H9 (cell line): Measurements from ENCODE around the gene GLB1L. TPM values are rescaled to one million over a fixed set of nuclear protein-coding genes. Genes with fewer than 3 reads are reported as not detected.

Experiments used
- DNase-seq: peaks from one replicate; pipeline ENCODE4 v3.0.0-alpha.2; 2017
- H2AFZ ChIP-seq: one replicate; pipeline ENCODE4 v1.6.1; 2013; ENCODE audit warnings: mild to moderate bottlenecking, low read length, control low read depth, moderate library complexity
- H2AK5ac ChIP-seq: 2 replicates; pipeline ENCODE4 v1.6.1; 2013; ENCODE audit warnings: low read length, control low read depth, mixed read lengths; ENCODE audit not compliant: insufficient read length
- H2BK120ac ChIP-seq: one replicate; pipeline ENCODE4 v1.6.1; 2013; ENCODE audit warnings: low read depth, mild to moderate bottlenecking, low read length, control low read depth, inconsistent platforms; ENCODE audit not compliant: poor library complexity, severe bottlenecking
- H2BK12ac ChIP-seq: 2 replicates; pipeline ENCODE4 v1.6.1; 2013; ENCODE audit warnings: low read length, control low read depth, mixed read lengths, low read depth; ENCODE audit not compliant: insufficient read length
- H2BK15ac ChIP-seq: 2 replicates; pipeline ENCODE4 v1.6.1; 2013; ENCODE audit warnings: low read depth, low read length, control low read depth
- H2BK20ac ChIP-seq: one replicate; pipeline ENCODE4 v1.6.1; 2013; ENCODE audit warnings: low read depth, mild to moderate bottlenecking, low read length, control low read depth, inconsistent platforms; ENCODE audit not compliant: poor library complexity, severe bottlenecking
- H2BK5ac ChIP-seq: 2 replicates; pipeline ENCODE4 v1.6.1; 2013; ENCODE audit warnings: low read length, control low read depth, mixed read lengths; ENCODE audit not compliant: insufficient read length
- H3K14ac ChIP-seq: 2 replicates; pipeline ENCODE4 v1.6.1; 2013; ENCODE audit warnings: low read length, control low read depth; ENCODE audit not compliant: insufficient read depth
- H3K18ac ChIP-seq: 2 replicates; pipeline ENCODE4 v1.6.1; 2013; ENCODE audit warnings: low read depth, mild to moderate bottlenecking, mixed read lengths, low read length, control low read depth; ENCODE audit not compliant: insufficient read length
- H3K23ac ChIP-seq: 2 replicates; pipeline ENCODE4 v1.6.1; 2013; ENCODE audit warnings: low read length, control low read depth, mixed read lengths, low read depth; ENCODE audit not compliant: insufficient read length
- H3K23me2 ChIP-seq: 2 replicates; pipeline ENCODE4 v1.6.1; 2013; ENCODE audit warnings: low read depth, mild to moderate bottlenecking, mixed read lengths, low read length, control low read depth; ENCODE audit not compliant: insufficient read length, poor library complexity, severe bottlenecking
- H3K27ac ChIP-seq: 2 replicates; pipeline ENCODE4 v1.5.1; 2013; ENCODE audit warnings: low read length, control low read depth, mixed read lengths, low read depth; ENCODE audit not compliant: insufficient read length
- H3K27me3 ChIP-seq: 2 replicates; pipeline ENCODE4 v1.6.1; 2013; ENCODE audit warnings: low read length, control low read depth, inconsistent platforms; ENCODE audit not compliant: insufficient read depth
- H3K4ac ChIP-seq: 2 replicates; pipeline ENCODE4 v1.6.1; 2013; ENCODE audit warnings: low read depth, mild to moderate bottlenecking, control low read depth, inconsistent platforms, low read length, moderate library complexity
- H3K4me1 ChIP-seq: 2 replicates; pipeline ENCODE4 v1.6.1; 2013; ENCODE audit warnings: low read length, control low read depth, inconsistent platforms; ENCODE audit not compliant: insufficient read depth
- H3K4me2 ChIP-seq: 2 replicates; pipeline ENCODE4 v1.6.1; 2013; ENCODE audit warnings: low read length, control low read depth, mixed read lengths; ENCODE audit not compliant: insufficient read length, insufficient read depth
- H3K56ac ChIP-seq: 2 replicates; pipeline ENCODE4 v1.6.1; 2013; ENCODE audit warnings: low read depth, mild to moderate bottlenecking, mixed read lengths, low read length, control low read depth; ENCODE audit not compliant: insufficient read length
- H3K79me1 ChIP-seq: 2 replicates; pipeline ENCODE4 v1.6.1; 2013; ENCODE audit warnings: low read depth, mild to moderate bottlenecking, moderate library complexity, low read length, control low read depth, inconsistent platforms; ENCODE audit not compliant: insufficient read depth, poor library complexity, severe bottlenecking
- H3K79me2 ChIP-seq: 2 replicates; pipeline ENCODE4 v1.6.1; 2013; ENCODE audit warnings: low read length, control low read depth, inconsistent platforms; ENCODE audit not compliant: insufficient read depth
- H3K9ac ChIP-seq: 2 replicates; pipeline ENCODE4 v1.6.1; 2013; ENCODE audit warnings: low read length, control low read depth, mixed read lengths; ENCODE audit not compliant: insufficient read length; ENCODE audit errors: extremely low read depth
- H3K9me3 ChIP-seq: one replicate; pipeline ENCODE4 v1.6.1; 2013; ENCODE audit warnings: low read depth, low read length, inconsistent platforms; ENCODE audit not compliant: control insufficient read depth
- H3T11ph ChIP-seq: one replicate; pipeline ENCODE4 v1.6.1; 2013; ENCODE audit warnings: mild to moderate bottlenecking, low read length, control low read depth, inconsistent platforms
- H4K20me1 ChIP-seq: one replicate; pipeline ENCODE4 v1.6.1; 2013; ENCODE audit not compliant: control insufficient read depth, insufficient read length, insufficient read depth
- H4K5ac ChIP-seq: 2 replicates; pipeline ENCODE4 v1.6.1; 2013; ENCODE audit warnings: low read depth, mild to moderate bottlenecking, mixed read lengths, low read length, control low read depth; ENCODE audit not compliant: insufficient read length
- H4K8ac ChIP-seq: replicated peaks from 2 replicates; pipeline ENCODE4 v1.6.1; 2013; ENCODE audit warnings: low read length, control low read depth, mixed read lengths, low read depth; ENCODE audit not compliant: insufficient read length
- H4K91ac ChIP-seq: 2 replicates; pipeline ENCODE4 v1.6.1; 2013; ENCODE audit warnings: low read depth, mild to moderate bottlenecking, moderate library complexity, mixed read lengths, low read length, control low read depth; ENCODE audit not compliant: insufficient read length
- H3K27ac Mint-ChIP-seq, 3 experiments: 2 replicates in 2 of 3; 3 replicates in 1 of 3; pipeline ENCODE4 v1.8.0; 2020 to 2021; ENCODE audit warnings: mixed read lengths in 3 of 3, mild to moderate bottlenecking in 1 of 3, moderate library complexity in 1 of 3
- H3K27me3 Mint-ChIP-seq: 2 replicates; pipeline ENCODE4 v1.8.0; 2021; ENCODE audit warnings: low read depth, mild to moderate bottlenecking, moderate library complexity, mixed read lengths
- H3K36me3 Mint-ChIP-seq, 3 experiments: 2 replicates in 2 of 3; 3 replicates in 1 of 3; pipeline ENCODE4 v1.8.0; 2020 to 2021; ENCODE audit warnings: low read depth in 3 of 3, mixed read lengths in 3 of 3; ENCODE audit not compliant: insufficient read depth in 1 of 3
- H3K4me1 Mint-ChIP-seq, 2 experiments: 2 replicates each; pipeline ENCODE4 v1.8.0; 2020; ENCODE audit warnings: mixed read lengths in 2 of 2
- H3K4me3 Mint-ChIP-seq, 2 experiments: 2 replicates in 1 of 2; 3 replicates in 1 of 2; pipeline ENCODE4 v1.8.0; 2020 to 2021; ENCODE audit warnings: mild to moderate bottlenecking in 2 of 2, mixed read lengths in 2 of 2, moderate library complexity in 1 of 2
- H3K9me3 Mint-ChIP-seq, 2 experiments: 2 replicates in 1 of 2; 3 replicates in 1 of 2; pipeline ENCODE4 v1.8.0; 2020; ENCODE audit warnings: mild to moderate bottlenecking in 2 of 2, mixed read lengths in 2 of 2, moderate library complexity in 1 of 2
- WGBS: extraction: QIAGEN DNeasy Blood & Tissue Kit; methylation state at CpG from one replicate; pipeline ENCODE4 v1.1.7; 2013; ENCODE audit warnings: missing lambda C conversion rate, low lambda C conversion rate, mixed read lengths; ENCODE audit not compliant: insufficient read length; ENCODE audit errors: extremely low coverage; 5-methylcytosine and 5-hydroxymethylcytosine counted together
- total RNA-seq: library from RNA; stranded (reverse); gene quantifications from 2 replicates; pipeline ENCODE4 v1.2.1, GENCODE V29; 2021
- TF ChIP-seq, protein P1 (sequence below): fragments of 200-600 bp; sonication (generic); conservative IDR thresholded peaks from 3 replicates; pipeline ENCODE4 v1.8.0; 2021; ENCODE audit warnings: antibody characterized with exemption, mild to moderate bottlenecking

GLB1L gene
- total RNA-seq, 1 experiment from 2014 or later: 6.5 TPM

DNA sequence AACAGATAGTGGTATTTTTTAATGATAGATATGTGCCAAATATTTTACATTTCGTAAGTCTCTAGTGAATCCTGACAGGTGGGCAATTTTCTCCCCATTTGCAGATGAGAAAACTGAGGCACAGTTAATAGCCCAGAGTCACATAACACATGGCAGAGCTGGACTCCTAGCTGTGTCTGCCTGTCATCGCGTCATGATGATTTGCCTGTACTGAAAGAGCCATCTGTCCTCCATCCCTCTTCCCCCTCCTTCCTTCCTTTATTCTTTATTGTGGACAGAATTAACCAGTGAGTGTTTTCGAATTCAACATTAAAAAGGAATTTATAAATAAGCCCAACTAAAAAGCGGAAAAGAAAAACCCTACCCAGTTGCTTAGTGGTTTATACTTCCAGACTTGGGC, 37.1 kb upstream of the GLB1L start:
- H3K56ac ChIP-seq: no peak overlapping the region

More for the DNA sequence above, 37.1 kb upstream of the GLB1L start:
- H3K14ac ChIP-seq: no peak overlapping the region
- H2BK15ac ChIP-seq: no peak overlapping the region
- whole genome bisulfite sequencing: no CpG with 5 or more reads among the region's 5 CpGs
- peaks cover 12% of the 10 kb centered on the region for H3K23me2 ChIP-seq
- H3K9me3 ChIP-seq: no peaks in the 10 kb centered on the region
- no peak overlapping the region for H2BK12ac ChIP-seq
- H3K4me2 ChIP-seq: no peak overlapping the region
- H2AK5ac ChIP-seq: no peak overlapping the region
- peaks cover 29 to 37% of the 10 kb centered on the region in 2 experiments for H3K4me1 Mint-ChIP-seq
- no peak overlapping the region for H2AFZ ChIP-seq
- no peak overlapping the region for H3K18ac ChIP-seq
- H3K4me1 ChIP-seq: no peaks in the 10 kb centered on the region; the same call in 1 of the 2 replicates
- no peak overlapping the region for H2BK20ac ChIP-seq
- H3K4me3 Mint-ChIP-seq: no peak overlapping the region
- no peak overlapping the region for H2BK120ac ChIP-seq
- no peak overlapping the region for H3K9ac ChIP-seq
- TF ChIP-seq, protein P1, sequence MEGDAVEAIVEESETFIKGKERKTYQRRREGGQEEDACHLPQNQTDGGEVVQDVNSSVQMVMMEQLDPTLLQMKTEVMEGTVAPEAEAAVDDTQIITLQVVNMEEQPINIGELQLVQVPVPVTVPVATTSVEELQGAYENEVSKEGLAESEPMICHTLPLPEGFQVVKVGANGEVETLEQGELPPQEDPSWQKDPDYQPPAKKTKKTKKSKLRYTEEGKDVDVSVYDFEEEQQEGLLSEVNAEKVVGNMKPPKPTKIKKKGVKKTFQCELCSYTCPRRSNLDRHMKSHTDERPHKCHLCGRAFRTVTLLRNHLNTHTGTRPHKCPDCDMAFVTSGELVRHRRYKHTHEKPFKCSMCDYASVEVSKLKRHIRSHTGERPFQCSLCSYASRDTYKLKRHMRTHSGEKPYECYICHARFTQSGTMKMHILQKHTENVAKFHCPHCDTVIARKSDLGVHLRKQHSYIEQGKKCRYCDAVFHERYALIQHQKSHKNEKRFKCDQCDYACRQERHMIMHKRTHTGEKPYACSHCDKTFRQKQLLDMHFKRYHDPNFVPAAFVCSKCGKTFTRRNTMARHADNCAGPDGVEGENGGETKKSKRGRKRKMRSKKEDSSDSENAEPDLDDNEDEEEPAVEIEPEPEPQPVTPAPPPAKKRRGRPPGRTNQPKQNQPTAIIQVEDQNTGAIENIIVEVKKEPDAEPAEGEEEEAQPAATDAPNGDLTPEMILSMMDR: no peak
- no peak overlapping the region for H4K5ac ChIP-seq
- no peaks in the 10 kb centered on the region for H3K9me3 Mint-ChIP-seq
- H4K91ac ChIP-seq: no peak overlapping the region
- H4K8ac ChIP-seq: no peak overlapping the region
- H3K23ac ChIP-seq: no peak overlapping the region
- DNase-seq: no peak
- H3K27me3 Mint-ChIP-seq: peaks cover 2% of the 10 kb centered on the region; the same call in 1 of the 2 replicates
- no peak overlapping the region for H3K27ac Mint-ChIP-seq
- no peaks in the 10 kb centered on the region for H3K79me2 ChIP-seq
- no peaks in the 10 kb centered on the region for H3K27me3 ChIP-seq
- no peak overlapping the region for H3T11ph ChIP-seq
- no peaks in the 10 kb centered on the region for H4K20me1 ChIP-seq
- H3K4ac ChIP-seq: no peak overlapping the region
- H2BK5ac ChIP-seq: no peak overlapping the region
- no peak overlapping the region for H3K27ac ChIP-seq
- peaks cover 4 to 34% (median 17%) of the 10 kb centered on the region in 3 experiments; a peak in 6 of 7 replicates for H3K36me3 Mint-ChIP-seq
- no peaks in the 10 kb centered on the region for H3K79me1 ChIP-seq
